Measurements from ENCODE around the gene KCNJ14. TPM values are rescaled to one million over a fixed set of nuclear protein-coding genes. Genes with fewer than 3 reads are reported as not detected.

The KCNJ14 gene
- total RNA-seq, 1 experiment from 2014 or later, result 1.4 TPM

- CTCF ChIA-PET, result no interaction called here
- DNase-seq (no peak), ATAC-seq (no peak)
- Histone ChIP-seq H3F3A (ENCODE audit: low read length, unreplicated experiment) (no peaks in the 10 kb centered on the region), H4K20me1 (ENCODE audit: low read length) (no peaks in the 10 kb centered on the region), H3K9me3 (ENCODE audit: low read length) (no peaks in the 10 kb centered on the region), H3K36me3 (ENCODE audit: low read depth, low read length) (no peaks in the 10 kb centered on the region), H3K4me2 (ENCODE audit: low read length) (no peak overlapping the region), H3K9ac (ENCODE audit: low read length) (no peak overlapping the region), H3K4me1 (ENCODE audit: insufficient read depth, low read length) (peaks cover 2% of the 10 kb centered on the region; the same call in 1 of the 2 replicates), H3K27ac (ENCODE audit: low read length) (no peak overlapping the region), H2AFZ (ENCODE audit: low read length) (no peak overlapping the region), H3K79me2 (ENCODE audit: low read length) (no peaks in the 10 kb centered on the region), H3K9me2 (replicated peaks; ENCODE audit: low read length) (no peaks in the 10 kb centered on the region), H3K27me3 (ENCODE audit: low read length) (no peaks in the 10 kb centered on the region), H3K4me3 (ENCODE audit: low read length) (no peak overlapping the region)
- no peak for TF ChIP-seq CTCF (conservative IDR thresholded peaks at IDR 0.05; ENCODE audit: low read depth, low read length)
- no peak for TF ChIP-seq EZH2 (IDR thresholded peaks at IDR 0.05; ENCODE audit: low read length, unreplicated experiment)
- TF ChIP-seq EZH2phosphoT487 (IDR thresholded peaks at IDR 0.05; ENCODE audit: borderline replicate concordance, low read length), result no peak
- intact Hi-C loops (cut with micrococcal nuclease), result no loop called here
- POLR2A ChIA-PET (ENCODE audit: unreplicated experiment), result no interaction called here
- no TSS peak for BruUV-seq (replicated peaks)
These were observed 38.0 kb upstream of the KCNJ14 start for GRCh38 chr19:48417421-48417820.

GRCh38 chr19:48418317-48419064, 36.9 kb upstream of the KCNJ14 start:
- POLR2A ChIA-PET (ENCODE audit: unreplicated experiment), result no interaction called here

More at GRCh38 chr19:48418317-48419064, 36.9 kb upstream of the KCNJ14 start:
- CTCF ChIA-PET, result no interaction called here
- Histone ChIP-seq H3K4me2 (ENCODE audit: low read length) (no peak overlapping the region), H3K4me3 (ENCODE audit: low read length) (no peak overlapping the region), H3K4me1 (ENCODE audit: insufficient read depth, low read length) (peaks cover 2% of the 10 kb centered on the region; the same call in 1 of the 2 replicates), H3K9ac (ENCODE audit: low read length) (no peak overlapping the region), H3K27ac (ENCODE audit: low read length) (no peak overlapping the region), H3K9me2 (replicated peaks; ENCODE audit: low read length) (no peaks in the 10 kb centered on the region), H3K79me2 (ENCODE audit: low read length) (no peaks in the 10 kb centered on the region), H3K27me3 (ENCODE audit: low read length) (no peaks in the 10 kb centered on the region), H2AFZ (ENCODE audit: low read length) (no peak overlapping the region), H3K9me3 (ENCODE audit: low read length) (no peaks in the 10 kb centered on the region), H4K20me1 (ENCODE audit: low read length) (no peaks in the 10 kb centered on the region), H3F3A (ENCODE audit: low read length, unreplicated experiment) (no peaks in the 10 kb centered on the region), H3K36me3 (ENCODE audit: low read depth, low read length) (no peaks in the 10 kb centered on the region)
- DNase-seq (peak; percentile 14), ATAC-seq (no peak)
- no TSS peak for BruUV-seq (replicated peaks)
- TF ChIP-seq CTCF (conservative IDR thresholded peaks at IDR 0.05; ENCODE audit: low read depth, low read length) (0 out of 2 replicates have a peak, but pooled peaks have one; percentile 13), EZH2phosphoT487 (IDR thresholded peaks at IDR 0.05; ENCODE audit: borderline replicate concordance, low read length) (no peak)
- intact Hi-C loops (cut with micrococcal nuclease), result no loop called here

Measured in PC-3 (cell line).